Tibial nerve (tissue), 4 donors: ENCODE measurements around the gene SUCLG2.

Experiments used
- CTCF ChIP-seq, 5 experiments: fragments of 200-600 bp in 3 of 5; fragments of 450-650 bp in 2 of 5; sonication (generic) in 3 of 5; IDR thresholded peaks; one replicate each; pipeline ENCODE4 v1.5.1; 2016 to 2019; ENCODE audit warnings: antibody characterized with exemption in 5 of 5, mild to moderate bottlenecking in 3 of 5, moderate library complexity in 2 of 5
- EP300 ChIP-seq, 2 donors: sonication (generic); formaldehyde crosslinking; IDR thresholded peaks; one replicate each; pipeline ENCODE4 v1.6.1; 2017; ENCODE audit warnings: antibody characterized with exemption in 2 of 2, mild to moderate bottlenecking in 1 of 2
- POLR2A ChIP-seq, 2 donors: fragments of 450-650 bp; IDR thresholded peaks; one replicate each; pipeline ENCODE4 v1.6.1; 2017; ENCODE audit warnings: antibody characterized with exemption in 2 of 2, mild to moderate bottlenecking in 2 of 2, moderate library complexity in 2 of 2

- TF ChIP-seq POLR2A (IDR thresholded peaks at IDR 0.05) (no peak), CTCF (IDR thresholded peaks at IDR 0.05) (no peak), EP300 (IDR thresholded peaks at IDR 0.05) (no peak)
Observed at GRCh38 chr3:67377299-67377698, 277.1 kb downstream of the SUCLG2 start.
